ENCODE data around the gene BACH1. TPM values are rescaled to one million over a fixed set of nuclear protein-coding genes. Genes with fewer than 3 reads are reported as not detected.

Gene BACH1
- total RNA-seq, 3 donors from 2014 or later = 31.8 to 65.3 (median 42.3) TPM

DNA sequence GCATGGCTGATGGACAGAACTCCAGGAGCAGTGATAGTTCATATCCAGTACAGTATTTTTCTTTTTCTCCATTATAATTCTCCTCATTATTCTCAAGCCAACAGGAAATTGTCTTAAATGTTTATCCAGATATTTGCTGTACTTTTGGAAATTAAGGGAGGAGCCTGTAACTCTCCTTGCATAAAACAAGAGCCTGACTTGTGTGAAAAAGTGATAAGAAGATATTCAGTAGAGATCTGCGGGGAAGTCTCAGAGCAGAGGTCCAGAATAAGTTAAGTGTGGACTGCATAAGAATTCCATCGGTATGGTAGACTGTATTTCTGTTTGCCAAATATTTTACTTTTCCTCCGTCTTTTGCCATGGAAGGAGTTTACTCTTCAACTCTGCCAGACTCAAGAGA lies 70.2 kb downstream of the BACH1 start:
- intact Hi-C loops (cut with DNase I; ENCODE audit: low total_unique reads) = loop anchor here (5.0 kb wide), 1 partner anchor 282 kb away; no protein-coding TSS in a partner anchor

DNA sequence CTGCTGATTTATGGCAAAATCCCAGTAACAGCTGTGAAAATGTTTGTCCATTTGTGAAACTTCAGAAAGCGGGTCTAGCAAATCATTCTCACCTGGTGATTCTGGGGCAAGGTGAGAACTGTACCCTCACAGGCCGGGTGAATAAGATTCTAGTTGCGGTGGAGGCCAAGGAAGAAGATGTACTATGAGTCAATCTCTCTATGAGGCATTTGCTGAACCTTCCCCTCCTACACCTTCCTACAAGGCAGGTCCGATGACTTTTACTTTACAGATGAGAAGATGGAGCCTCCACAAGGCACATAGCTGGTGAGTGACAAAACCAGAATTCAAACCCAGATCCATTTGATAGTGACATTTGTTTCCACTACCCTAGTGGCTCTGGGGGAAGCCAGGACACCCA lies 72.7 kb downstream of the BACH1 start:
- no peak overlapping the region for H3K4me3 ChIP-seq
- intact Hi-C loops (cut with DNase I; ENCODE audit: low total_unique reads) = loop anchor here (5.0 kb wide), 1 partner anchor 451 kb away; no protein-coding TSS in a partner anchor
- no peak overlapping the region for H3K27ac ChIP-seq
- H3K4me1 ChIP-seq = no peaks in the 10 kb centered on the region
- no peaks in the 10 kb centered on the region for H3K36me3 ChIP-seq
- TF ChIP-seq, protein P1, sequence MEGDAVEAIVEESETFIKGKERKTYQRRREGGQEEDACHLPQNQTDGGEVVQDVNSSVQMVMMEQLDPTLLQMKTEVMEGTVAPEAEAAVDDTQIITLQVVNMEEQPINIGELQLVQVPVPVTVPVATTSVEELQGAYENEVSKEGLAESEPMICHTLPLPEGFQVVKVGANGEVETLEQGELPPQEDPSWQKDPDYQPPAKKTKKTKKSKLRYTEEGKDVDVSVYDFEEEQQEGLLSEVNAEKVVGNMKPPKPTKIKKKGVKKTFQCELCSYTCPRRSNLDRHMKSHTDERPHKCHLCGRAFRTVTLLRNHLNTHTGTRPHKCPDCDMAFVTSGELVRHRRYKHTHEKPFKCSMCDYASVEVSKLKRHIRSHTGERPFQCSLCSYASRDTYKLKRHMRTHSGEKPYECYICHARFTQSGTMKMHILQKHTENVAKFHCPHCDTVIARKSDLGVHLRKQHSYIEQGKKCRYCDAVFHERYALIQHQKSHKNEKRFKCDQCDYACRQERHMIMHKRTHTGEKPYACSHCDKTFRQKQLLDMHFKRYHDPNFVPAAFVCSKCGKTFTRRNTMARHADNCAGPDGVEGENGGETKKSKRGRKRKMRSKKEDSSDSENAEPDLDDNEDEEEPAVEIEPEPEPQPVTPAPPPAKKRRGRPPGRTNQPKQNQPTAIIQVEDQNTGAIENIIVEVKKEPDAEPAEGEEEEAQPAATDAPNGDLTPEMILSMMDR (IDR thresholded peaks at IDR 0.05) = no peak
- TF ChIP-seq POLR2AphosphoS5 (IDR thresholded peaks at IDR 0.05) (no peak), POLR2A (IDR thresholded peaks at IDR 0.05) (no peak)
- DNase-seq (ENCODE audit: low spot score in 2 of 2) = no peak
- H3K27me3 ChIP-seq = no peaks in the 10 kb centered on the region
- H3K9me3 ChIP-seq = no peaks in the 10 kb centered on the region

More for the DNA sequence above, 70.2 kb downstream of the BACH1 start:
- H3K4me3 ChIP-seq = no peak overlapping the region
- no peak for DNase-seq (ENCODE audit: low spot score in 2 of 2)
- H3K9me3 ChIP-seq = no peaks in the 10 kb centered on the region
- no peak overlapping the region for H3K27ac ChIP-seq
- TF ChIP-seq POLR2A (IDR thresholded peaks at IDR 0.05) (no peak), POLR2AphosphoS5 (IDR thresholded peaks at IDR 0.05) (no peak)
- TF ChIP-seq, protein P1 (IDR thresholded peaks at IDR 0.05) = no peak
- no peaks in the 10 kb centered on the region for H3K36me3 ChIP-seq
- H3K4me1 ChIP-seq = no peaks in the 10 kb centered on the region
- no peaks in the 10 kb centered on the region for H3K27me3 ChIP-seq

DNA sequence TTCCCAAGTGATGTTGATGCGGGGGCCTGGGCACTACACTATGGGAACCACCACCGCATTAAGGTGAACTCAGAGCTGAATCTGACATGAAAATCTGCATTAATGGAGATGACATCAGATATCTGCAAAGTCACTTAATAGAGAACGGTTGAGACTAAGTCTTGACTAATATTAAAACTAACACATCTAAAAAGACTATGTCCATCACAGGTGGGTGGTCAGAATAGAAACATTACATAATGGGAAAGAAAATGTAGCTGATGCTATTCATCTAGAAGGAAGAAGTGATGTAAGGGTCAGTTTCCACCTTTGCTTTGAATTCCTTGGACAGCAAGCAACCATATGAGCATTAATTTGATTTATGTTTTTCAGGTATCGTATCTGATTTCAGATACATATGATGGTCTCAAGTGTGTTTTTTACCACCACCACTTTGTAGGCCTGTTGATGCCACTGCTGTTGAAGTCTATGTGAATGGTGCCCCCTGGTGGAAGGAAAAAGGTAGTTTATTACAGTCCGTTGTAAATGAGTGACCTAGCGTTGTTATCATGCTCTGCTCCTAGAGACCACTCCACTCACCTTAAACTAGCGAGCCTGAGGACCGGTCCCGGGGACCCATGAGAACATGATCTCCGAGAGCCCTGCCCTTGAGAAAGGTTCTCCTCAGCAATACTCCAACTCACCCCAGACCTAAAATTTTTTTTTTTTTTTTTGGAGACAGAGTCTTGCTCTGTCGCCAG lies 73.5 kb downstream of the BACH1 start:
- Histone ChIP-seq H3K4me3 (no peak overlapping the region), H3K27me3 (no peaks in the 10 kb centered on the region), H3K4me1 (no peaks in the 10 kb centered on the region), H3K9me3 (no peaks in the 10 kb centered on the region), H3K27ac (no peak overlapping the region), H3K36me3 (no peaks in the 10 kb centered on the region)
- TF ChIP-seq, protein P1 (IDR thresholded peaks at IDR 0.05) = peak; percentile 73 to 82 (median 74)
- TF ChIP-seq POLR2A (IDR thresholded peaks at IDR 0.05) = no peak
- no peak for DNase-seq (ENCODE audit: low spot score in 2 of 2)
- intact Hi-C loops (cut with DNase I; ENCODE audit: low total_unique reads) = loop anchor here (5.0 kb wide), 1 partner anchor 450 kb away; no protein-coding TSS in a partner anchor

GRCh38 chr21:29374481-29374880 lies 75.8 kb downstream of the BACH1 start:
- intact Hi-C loops (cut with DNase I; ENCODE audit: low total_unique reads) = loop anchor here (5.0 kb wide), 1 partner anchor 448 kb away; no protein-coding TSS in a partner anchor
- TF ChIP-seq, protein P1 (IDR thresholded peaks at IDR 0.05) = no peak
- TF ChIP-seq POLR2A (IDR thresholded peaks at IDR 0.05) (no peak), POLR2AphosphoS5 (IDR thresholded peaks at IDR 0.05) (no peak)
- H3K4me1 ChIP-seq = no peaks in the 10 kb centered on the region
- H3K27ac ChIP-seq = no peak overlapping the region
- H3K4me3 ChIP-seq = no peak overlapping the region
- H3K9me3 ChIP-seq = no peaks in the 10 kb centered on the region
- no peaks in the 10 kb centered on the region for H3K36me3 ChIP-seq
- no peak for DNase-seq (ENCODE audit: low spot score in 2 of 2)
- H3K27me3 ChIP-seq = no peaks in the 10 kb centered on the region

DNA sequence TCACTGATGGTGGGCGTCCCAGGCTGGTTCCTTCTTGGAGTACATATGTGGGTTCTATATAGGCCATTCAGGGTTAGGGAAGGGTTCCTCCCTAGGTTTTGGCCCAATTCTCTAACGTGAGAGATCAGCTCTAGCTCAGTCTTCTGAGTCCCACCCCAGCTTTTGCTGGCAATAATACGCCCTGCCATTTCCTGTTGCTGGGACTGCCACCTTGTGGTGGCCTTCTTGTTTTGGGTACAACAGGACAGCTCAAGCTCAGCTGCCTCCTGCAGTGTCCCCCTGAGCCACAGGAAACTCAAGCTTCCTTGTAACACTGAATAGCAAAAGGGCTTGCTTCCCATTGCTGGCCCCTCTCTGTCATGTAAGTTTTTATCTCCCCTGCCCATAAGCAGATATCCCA lies 77.8 kb downstream of the BACH1 start:
- H3K9me3 ChIP-seq = no peaks in the 10 kb centered on the region
- H3K36me3 ChIP-seq = no peaks in the 10 kb centered on the region
- no peaks in the 10 kb centered on the region for H3K27me3 ChIP-seq
- no peaks in the 10 kb centered on the region for H3K4me1 ChIP-seq
- no peak overlapping the region for H3K4me3 ChIP-seq
- H3K27ac ChIP-seq = no peak overlapping the region
- DNase-seq (ENCODE audit: low spot score in 2 of 2) = no peak
- intact Hi-C loops (cut with DNase I; ENCODE audit: low total_unique reads) = no loop called here
- TF ChIP-seq POLR2AphosphoS5 (IDR thresholded peaks at IDR 0.05) (no peak), POLR2A (IDR thresholded peaks at IDR 0.05) (no peak)
- TF ChIP-seq, protein P1 (IDR thresholded peaks at IDR 0.05) = peak in 1 of 3 donors; percentile 10

All from breast epithelium (tissue), 4 donors.